ENCODE results near the gene PHF14. TPM values are rescaled to one million over a fixed set of nuclear protein-coding genes. Genes with fewer than 3 reads are reported as not detected.

Gene PHF14
- total and polyA plus RNA-seq, 10 donors: 18.9 to 59.1 (median 37.7) TPM

DNA sequence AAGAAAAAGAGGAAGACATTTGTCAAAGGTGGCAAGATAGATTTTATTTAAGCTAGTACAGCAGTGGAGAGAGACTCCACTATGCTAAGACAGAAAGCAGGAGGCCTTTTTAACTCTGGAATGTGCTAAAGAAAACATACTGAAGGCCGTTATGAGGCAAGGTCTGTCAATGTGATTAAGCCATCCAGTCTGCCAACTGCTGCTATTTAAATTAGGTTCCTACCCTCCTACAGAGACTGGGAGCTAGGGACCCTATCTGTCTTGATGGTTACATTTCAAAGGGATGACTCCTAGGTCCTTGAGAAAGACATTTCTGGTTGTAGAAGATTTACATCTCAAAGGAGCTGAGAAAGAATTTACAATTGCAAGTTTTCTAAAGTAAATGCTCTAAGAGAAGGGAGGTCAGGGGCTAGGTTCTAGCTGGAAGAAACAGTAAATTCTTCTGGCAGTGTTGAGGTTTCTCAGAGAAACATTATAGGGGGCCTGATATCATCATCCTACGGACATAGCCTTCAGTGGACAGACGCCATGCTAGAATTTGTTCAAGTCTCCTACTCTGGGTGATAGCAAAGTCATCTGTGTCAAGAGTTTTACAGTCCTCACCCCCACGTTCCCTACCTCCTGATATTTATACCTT lies 211.6 kb downstream of the PHF14 start:
- WGBS, 5 donors: 72 to 80% (median 77%) methylated on average over 4 of the region's 4 CpGs

DNA sequence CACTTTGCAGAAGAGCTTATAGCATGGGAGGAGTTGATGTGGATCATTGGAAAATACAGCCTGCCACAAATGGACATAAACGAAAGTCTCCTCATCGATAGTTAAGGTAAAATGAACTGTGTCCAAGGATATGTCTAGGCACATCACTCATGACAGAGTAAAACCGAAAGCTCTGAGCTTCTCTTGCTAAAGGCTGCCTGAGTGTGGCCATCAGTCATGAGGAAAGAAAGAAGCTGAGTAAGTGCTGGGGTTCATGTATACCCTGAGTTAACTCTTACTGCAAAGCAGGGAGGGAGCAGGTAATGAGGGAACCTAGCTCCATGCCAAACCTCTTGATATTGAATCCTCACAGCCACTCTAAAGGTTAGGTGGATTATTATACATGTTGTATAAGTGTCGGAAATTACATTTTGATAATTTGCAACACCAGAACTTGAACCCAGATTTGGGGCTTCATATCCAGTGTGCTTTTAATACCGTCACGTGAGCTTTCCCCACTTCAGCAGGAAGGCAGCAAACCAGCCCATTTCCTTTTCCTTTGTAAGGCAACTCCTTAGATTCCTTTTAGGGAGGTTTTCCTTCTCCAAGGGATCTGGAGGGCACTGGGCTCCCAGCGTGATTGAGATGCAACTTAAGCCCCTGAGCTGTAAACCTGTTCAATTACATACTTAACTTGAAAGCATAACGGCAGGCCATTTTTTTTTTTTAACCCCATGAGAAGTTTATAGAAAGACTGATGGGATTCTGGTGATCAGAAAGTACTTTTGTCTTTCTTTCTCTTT lies 215.0 kb downstream of the PHF14 start:
- TF ChIP-seq POLR2AphosphoS5 (IDR thresholded peaks at IDR 0.05) (no peak), CTCF (IDR thresholded peaks at IDR 0.05 in 8 of 11, conservative IDR thresholded peaks at IDR 0.05 in 3 of 11) (no peak), POLR2A (IDR thresholded peaks at IDR 0.05) (no peak)
- Histone ChIP-seq H3K9me3 (peaks cover 0 to 13% (median 6%) of the 10 kb centered on the region in 8 donors), H3K4me1 (peaks cover 0 to 4% (median 0%) of the 10 kb centered on the region in 6 donors), H3K4me3 (no peak overlapping the region), H3K36me3 (no peaks in the 10 kb centered on the region), H3K27me3 (replicated peaks in 1 of 7) (no peaks in the 10 kb centered on the region), H3K27ac (no peak overlapping the region)
- 67 to 81% (median 71%) methylated on average over 8 of the region's 8 CpGs for WGBS, 5 donors
- intact Hi-C loops (cut with DNase I; ENCODE audit: low total_unique reads): no loop called here
- no peak for DNase-seq

More for the DNA sequence above, 211.6 kb downstream of the PHF14 start:
- Histone ChIP-seq H3K4me3 (no peak overlapping the region), H3K36me3 (no peaks in the 10 kb centered on the region), H3K27me3 (replicated peaks in 1 of 7) (no peaks in the 10 kb centered on the region), H3K27ac (no peak overlapping the region), H3K9me3 (peaks cover 0 to 13% (median 6%) of the 10 kb centered on the region in 8 donors), H3K4me1 (no peaks in the 10 kb centered on the region)
- intact Hi-C loops (cut with DNase I; ENCODE audit: low total_unique reads): no loop called here
- DNase-seq: no peak
- TF ChIP-seq POLR2A (IDR thresholded peaks at IDR 0.05): no peak
- TF ChIP-seq CTCF (IDR thresholded peaks at IDR 0.05 in 8 of 11, conservative IDR thresholded peaks at IDR 0.05 in 3 of 11): no peak
- TF ChIP-seq POLR2AphosphoS5 (IDR thresholded peaks at IDR 0.05): no peak

DNA sequence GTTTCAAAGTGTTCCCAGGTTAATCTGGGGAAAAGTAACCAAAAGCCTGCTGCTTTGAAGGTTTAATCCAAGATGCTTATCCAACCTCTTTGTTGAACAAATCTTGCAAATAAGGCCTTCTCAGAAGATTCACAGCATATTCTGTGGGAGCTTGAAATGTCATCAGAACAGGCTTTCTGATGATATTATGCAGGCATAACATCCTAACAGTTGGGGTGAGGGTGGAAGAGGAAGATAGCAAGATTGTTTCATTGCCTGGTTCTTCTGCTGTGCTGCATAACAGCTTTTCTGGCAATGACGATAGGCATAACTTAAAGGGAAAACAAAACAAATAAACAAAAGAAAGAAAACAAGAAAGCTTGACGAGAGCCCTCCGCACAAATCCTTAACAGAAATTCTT lies 217.4 kb downstream of the PHF14 start:
- WGBS, 5 donors: 61 to 86% (median 84%) methylated on average over 3 of the region's 3 CpGs
- peaks cover 0 to 4% (median 0%) of the 10 kb centered on the region in 6 donors for H3K4me1 ChIP-seq
- intact Hi-C loops (cut with DNase I; ENCODE audit: low total_unique reads): no loop called here
- no peak overlapping the region for H3K4me3 ChIP-seq
- no peaks in the 10 kb centered on the region for H3K9me3 ChIP-seq
- H3K36me3 ChIP-seq: no peaks in the 10 kb centered on the region
- no peaks in the 10 kb centered on the region for H3K27me3 ChIP-seq (replicated peaks in 1 of 7)
- TF ChIP-seq CTCF (IDR thresholded peaks at IDR 0.05 in 8 of 11, conservative IDR thresholded peaks at IDR 0.05 in 3 of 11) (no peak), POLR2AphosphoS5 (IDR thresholded peaks at IDR 0.05) (no peak), POLR2A (IDR thresholded peaks at IDR 0.05) (no peak)
- no peak for DNase-seq
- no peak overlapping the region for H3K27ac ChIP-seq

- intact Hi-C loops (cut with DNase I; ENCODE audit: low total_unique reads): no loop called here
- Histone ChIP-seq H3K27ac (no peak overlapping the region), H3K9me3 (no peaks in the 10 kb centered on the region), H3K27me3 (replicated peaks in 1 of 7) (no peaks in the 10 kb centered on the region), H3K4me3 (no peak overlapping the region), H3K4me1 (peaks cover 0 to 4% (median 0%) of the 10 kb centered on the region in 6 donors), H3K36me3 (no peaks in the 10 kb centered on the region)
- TF ChIP-seq CTCF (IDR thresholded peaks at IDR 0.05 in 8 of 11, conservative IDR thresholded peaks at IDR 0.05 in 3 of 11) (no peak), POLR2A (IDR thresholded peaks at IDR 0.05) (no peak), POLR2AphosphoS5 (IDR thresholded peaks at IDR 0.05) (no peak)
- DNase-seq: no peak
- WGBS, 5 donors: 57 to 77% (median 64%) methylated on average over 4 of the region's 4 CpGs
Observed at GRCh38 chr7:11191574-11192220, 218.0 kb downstream of the PHF14 start.

All from spleen (tissue), 11 donors.